ACC112 (cell line): ENCODE measurements around the gene A4GALT.

Source experiments
- H2AFZ ChIP-seq: fragments of 200-600 bp; sonication (generic); one replicate; pipeline ENCODE4 v1.6.0; 2017; ENCODE audit warnings: antibody characterized with exemption, low read length; ENCODE audit not compliant: unreplicated experiment
- H3K27ac ChIP-seq: fragments of 200-600 bp; sonication (generic); 2 replicates; pipeline ENCODE4 v1.5.1; 2014; ENCODE audit warnings: low read depth, mild to moderate bottlenecking, antibody characterized with exemption, low read length, moderate library complexity
- H3K27me3 ChIP-seq: fragments of 200-600 bp; sonication (generic); 2 replicates; pipeline ENCODE4 v1.6.1; 2014; ENCODE audit warnings: mild to moderate bottlenecking, antibody characterized with exemption, low read length, moderate library complexity, mixed read lengths; ENCODE audit not compliant: insufficient read depth
- H3K36me3 ChIP-seq: fragments of 200-600 bp; sonication (generic); 2 replicates; pipeline ENCODE4 v1.6.1; 2016; ENCODE audit warnings: mild to moderate bottlenecking, antibody characterized with exemption, low read length, moderate library complexity, mixed read lengths; ENCODE audit not compliant: insufficient read depth
- H3K4me1 ChIP-seq: fragments of 200-600 bp; sonication (generic); one replicate; pipeline ENCODE4 v1.6.1; 2016; ENCODE audit warnings: low read length, mixed read lengths; ENCODE audit not compliant: insufficient read depth, unreplicated experiment, control insufficient read depth
- H3K4me3 ChIP-seq: fragments of 200-600 bp; sonication (generic); 2 replicates; pipeline ENCODE4 v1.5.1; 2014; ENCODE audit warnings: mild to moderate bottlenecking, low read depth, low read length
- H3K79me2 ChIP-seq: fragments of 200-600 bp; sonication (generic); one replicate; pipeline ENCODE4 v1.6.0; 2016; ENCODE audit warnings: low read length; ENCODE audit not compliant: control insufficient read depth, unreplicated experiment, insufficient read depth

The A4GALT gene

DNA sequence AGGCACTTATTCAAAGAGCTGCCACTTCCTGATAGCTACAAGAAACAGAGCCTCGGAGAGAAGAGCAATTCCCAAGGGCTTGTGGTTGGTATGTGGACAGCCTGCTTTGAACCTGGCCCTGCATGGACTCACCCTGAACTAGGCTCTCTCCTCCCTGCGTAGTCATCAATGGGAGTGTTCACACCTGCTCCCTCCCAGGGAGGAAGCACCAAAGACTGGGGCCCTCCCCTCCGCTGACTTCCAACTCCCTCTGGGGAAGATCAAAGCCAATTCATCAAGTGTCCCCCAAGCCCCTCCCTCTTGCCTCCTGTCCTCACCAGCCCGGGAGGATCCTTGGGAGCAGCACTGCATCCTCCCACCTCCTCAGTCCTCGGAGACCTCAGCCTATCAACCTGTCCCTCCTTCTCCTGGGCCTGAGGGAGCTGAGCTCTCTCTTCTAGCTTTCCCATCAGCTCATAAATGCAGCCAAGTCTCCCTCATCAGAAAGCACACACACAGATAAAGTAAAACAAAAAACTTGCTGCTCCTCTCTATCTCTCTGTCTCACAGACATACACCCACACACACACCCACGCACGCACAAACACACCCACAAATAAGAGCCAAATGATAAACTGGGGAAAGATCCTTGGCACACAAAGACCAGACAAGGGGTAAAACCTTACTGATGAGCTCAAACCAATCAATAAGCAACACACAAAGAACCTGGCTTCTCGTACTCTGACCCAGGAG is 3.3 kb downstream of the A4GALT start:
- H3K27ac ChIP-seq = no peak overlapping the region
- H2AFZ ChIP-seq = no peak overlapping the region
- H3K36me3 ChIP-seq = no peaks in the 10 kb centered on the region
- peaks cover 13% of the 10 kb centered on the region for H3K4me1 ChIP-seq
- H3K27me3 ChIP-seq = no peaks in the 10 kb centered on the region
- H3K4me3 ChIP-seq = no peak overlapping the region
- H3K79me2 ChIP-seq = peaks cover 6% of the 10 kb centered on the region

DNA sequence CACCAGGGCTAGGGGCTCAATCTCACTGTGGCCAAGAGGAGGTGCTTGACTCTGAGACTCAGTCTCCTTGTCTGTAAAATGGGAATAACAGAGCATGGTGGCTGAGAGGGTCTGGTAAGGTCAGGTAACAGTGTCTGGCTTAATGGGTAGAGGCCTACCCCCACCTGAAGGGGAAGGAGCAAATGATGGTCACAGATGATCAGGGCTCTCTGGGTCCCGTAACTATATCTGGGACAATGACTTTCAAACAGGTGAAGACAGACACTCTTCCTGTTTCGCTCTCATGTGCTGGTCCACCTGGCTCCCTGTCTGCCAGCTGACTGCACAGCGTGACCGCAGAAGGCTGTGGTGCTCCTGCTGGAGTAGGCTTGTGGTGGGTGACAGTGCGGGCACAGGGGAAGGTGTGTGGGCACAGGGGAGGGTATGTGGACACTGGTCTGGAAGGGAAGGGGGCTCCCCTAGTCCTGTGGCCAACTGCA is 4.0 kb downstream of the A4GALT start:
- H3K27ac ChIP-seq = no peak overlapping the region
- peaks cover 6% of the 10 kb centered on the region for H3K79me2 ChIP-seq
- H3K27me3 ChIP-seq = no peaks in the 10 kb centered on the region
- H2AFZ ChIP-seq = no peak overlapping the region
- H3K36me3 ChIP-seq = no peaks in the 10 kb centered on the region
- H3K4me1 ChIP-seq = peaks cover 13% of the 10 kb centered on the region
- H3K4me3 ChIP-seq = no peak overlapping the region

DNA sequence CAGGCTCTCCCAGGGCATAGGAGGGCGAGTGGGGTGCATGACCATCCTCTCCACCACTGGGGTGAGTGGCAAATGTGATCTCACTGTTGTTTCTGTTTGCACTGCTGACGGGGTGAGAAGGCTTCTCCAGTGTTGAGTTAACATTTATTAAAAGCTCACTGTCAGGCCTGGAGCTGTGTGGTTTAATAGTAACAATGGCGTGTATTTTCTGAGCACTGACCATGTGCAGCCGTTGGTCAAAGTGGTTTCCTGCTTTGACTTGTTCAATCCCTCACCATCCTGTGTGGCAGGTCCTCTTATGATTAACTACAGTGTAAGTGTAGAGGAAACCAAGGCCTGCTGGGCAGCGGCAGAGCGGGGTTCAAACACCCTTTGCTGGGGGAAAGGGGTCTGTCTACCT is 4.4 kb downstream of the A4GALT start:
- H3K27me3 ChIP-seq = no peaks in the 10 kb centered on the region
- H2AFZ ChIP-seq = no peak overlapping the region
- H3K36me3 ChIP-seq = no peaks in the 10 kb centered on the region
- H3K27ac ChIP-seq = no peak overlapping the region
- H3K4me3 ChIP-seq = no peak overlapping the region
- H3K79me2 ChIP-seq = peaks cover 6% of the 10 kb centered on the region
- H3K4me1 ChIP-seq = peaks cover 13% of the 10 kb centered on the region

DNA sequence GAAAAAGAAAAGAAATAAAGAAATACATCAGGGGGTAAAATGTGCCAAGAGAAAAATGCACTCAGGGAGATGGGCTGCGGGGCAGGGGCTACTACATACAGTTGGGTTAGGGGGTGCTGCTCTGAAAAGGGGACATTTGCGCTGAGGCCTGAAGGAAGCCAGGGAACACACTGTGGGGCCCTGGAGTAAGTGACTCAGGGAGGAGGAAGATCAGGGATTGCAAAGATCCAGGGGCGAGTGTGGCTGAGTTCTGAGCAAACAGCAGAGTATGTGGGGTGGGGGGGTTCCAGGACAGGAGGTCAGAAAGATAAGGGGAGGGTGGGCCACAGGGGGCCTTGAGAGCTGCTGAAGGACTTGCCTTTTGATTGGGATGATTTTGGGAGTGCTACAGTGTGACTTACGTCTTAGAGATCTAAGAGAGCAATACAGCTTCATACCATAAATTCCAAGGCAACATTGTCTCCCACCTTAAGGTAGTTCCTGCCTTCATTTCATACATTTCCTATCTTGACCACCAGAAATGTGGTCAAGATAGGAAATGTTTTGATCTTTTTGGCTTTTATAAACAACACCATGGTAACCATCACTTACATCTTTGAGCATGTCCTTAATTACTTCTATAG is 5.8 kb downstream of the A4GALT start:
- H3K27me3 ChIP-seq = no peaks in the 10 kb centered on the region
- peaks cover 13% of the 10 kb centered on the region for H3K4me1 ChIP-seq
- no peaks in the 10 kb centered on the region for H3K36me3 ChIP-seq
- H2AFZ ChIP-seq = no peak overlapping the region
- no peak overlapping the region for H3K27ac ChIP-seq
- H3K79me2 ChIP-seq = peaks cover 6% of the 10 kb centered on the region
- H3K4me3 ChIP-seq = no peak overlapping the region

DNA sequence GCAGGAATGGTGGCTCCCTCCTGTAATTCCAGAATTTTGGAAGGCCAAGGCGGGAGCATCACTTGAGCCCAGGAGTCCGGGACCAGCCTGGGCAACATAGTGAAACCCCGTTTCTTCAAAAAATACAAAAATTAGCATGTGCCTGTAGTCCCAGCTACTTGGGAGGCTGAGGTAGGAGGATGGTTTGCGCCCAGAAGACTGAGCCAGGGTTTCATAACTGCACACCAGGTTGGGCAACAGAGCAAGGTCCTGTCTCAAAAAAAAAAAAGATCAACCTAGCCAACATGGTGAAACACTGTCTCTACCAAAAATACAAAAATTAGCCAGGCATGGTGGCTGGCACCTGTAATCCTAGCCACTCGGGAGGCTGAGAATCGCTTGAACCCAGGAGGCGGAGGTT is 6.4 kb downstream of the A4GALT start:
- H3K4me1 ChIP-seq = peaks cover 13% of the 10 kb centered on the region
- peaks cover 6% of the 10 kb centered on the region for H3K79me2 ChIP-seq
- no peaks in the 10 kb centered on the region for H3K27me3 ChIP-seq
- no peaks in the 10 kb centered on the region for H3K36me3 ChIP-seq
- no peak overlapping the region for H3K4me3 ChIP-seq
- H2AFZ ChIP-seq = no peak overlapping the region
- no peak overlapping the region for H3K27ac ChIP-seq

DNA sequence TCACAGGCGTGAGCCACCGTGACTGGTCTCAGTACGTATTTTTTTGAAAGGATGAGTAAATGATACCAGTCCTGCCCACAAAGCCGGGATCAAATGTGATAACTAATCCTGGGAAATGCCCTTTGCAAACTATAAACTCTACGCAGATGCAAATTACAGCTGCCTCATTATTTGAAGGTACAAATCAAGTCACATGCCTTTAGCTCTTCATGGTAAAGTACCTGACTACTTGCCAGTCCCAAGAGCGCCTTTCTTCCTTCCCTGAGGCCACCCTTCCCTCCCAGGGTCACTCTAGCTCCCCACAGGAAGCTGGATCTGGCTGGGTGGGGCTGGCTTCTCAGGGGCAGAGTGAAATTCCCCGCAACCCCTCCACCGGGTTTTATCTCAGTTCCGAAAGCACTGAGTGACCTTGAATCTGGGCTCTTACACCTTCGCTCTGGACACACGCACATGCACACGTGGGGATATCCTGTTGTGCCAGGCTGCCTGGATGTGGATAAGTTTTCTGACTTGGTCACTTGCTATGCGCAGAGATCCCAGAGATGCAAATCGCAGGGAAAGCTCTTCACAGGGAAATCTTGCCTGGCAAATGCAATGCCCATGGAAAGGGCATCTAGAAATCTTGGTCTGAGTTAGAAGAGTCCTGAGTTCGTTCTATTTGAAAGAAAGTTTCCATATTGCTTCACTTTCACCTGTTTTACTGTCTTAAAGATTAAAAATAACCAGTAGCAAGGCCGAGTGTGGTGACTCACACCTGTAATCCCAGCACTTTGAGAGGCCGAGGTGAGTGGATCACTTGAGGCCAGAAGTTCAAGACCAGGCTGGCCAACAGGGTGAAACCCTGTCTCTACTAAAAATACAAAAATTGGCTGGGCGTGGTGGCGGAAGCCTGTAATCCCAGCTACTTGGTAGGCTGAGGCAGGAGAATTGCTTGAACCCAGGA is 8.5 kb downstream of the A4GALT start:
- H3K27me3 ChIP-seq = no peaks in the 10 kb centered on the region
- H3K79me2 ChIP-seq = peaks cover 6% of the 10 kb centered on the region
- no peak overlapping the region for H2AFZ ChIP-seq
- H3K4me1 ChIP-seq = peaks cover 5% of the 10 kb centered on the region
- no peak overlapping the region; the same call in 1 of the 2 replicates for H3K27ac ChIP-seq
- H3K36me3 ChIP-seq = no peaks in the 10 kb centered on the region
- H3K4me3 ChIP-seq = no peak overlapping the region

DNA sequence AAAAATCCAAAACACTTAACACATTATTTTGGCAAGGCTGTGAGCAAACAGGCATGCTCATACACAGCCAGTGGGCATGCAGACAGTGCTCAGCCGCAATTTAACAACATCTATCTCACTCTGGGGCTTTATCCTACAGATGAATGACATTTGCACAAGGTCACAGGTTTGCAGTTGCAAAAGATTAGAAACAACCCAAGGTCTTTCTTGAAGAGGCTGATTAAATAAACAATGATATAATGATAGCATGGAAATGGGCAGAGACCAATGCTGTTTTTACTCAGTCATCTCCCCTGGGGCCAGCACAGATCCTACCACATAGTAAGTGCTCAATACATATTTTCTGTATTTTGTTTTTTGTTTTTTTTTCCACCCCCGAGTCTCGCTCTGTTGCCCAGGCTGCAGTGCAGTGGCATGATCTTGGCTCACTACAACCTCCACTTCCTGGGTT is 9.4 kb downstream of the A4GALT start:
- no peaks in the 10 kb centered on the region for H3K79me2 ChIP-seq

DNA sequence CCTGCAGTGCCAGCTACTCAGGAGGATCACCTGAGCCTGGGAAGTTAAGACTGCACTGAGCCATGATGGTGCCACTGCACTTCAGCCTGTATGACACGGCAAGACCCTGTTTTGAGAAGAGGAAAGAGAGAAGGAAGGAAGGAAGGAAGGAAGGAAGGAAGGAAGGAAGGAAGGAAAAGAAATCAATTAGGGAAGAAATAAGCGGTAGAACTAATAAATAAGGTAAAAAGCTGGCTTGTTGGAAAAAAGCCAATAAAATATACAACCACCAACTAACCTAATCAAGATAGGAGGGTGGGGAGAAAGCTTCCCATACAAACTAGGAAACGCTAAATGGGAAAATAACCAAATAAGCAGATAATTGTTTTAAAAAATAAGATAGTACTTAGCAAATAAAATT is 12.3 kb downstream of the A4GALT start:
- H3K4me3 ChIP-seq = no peak overlapping the region
- H3K36me3 ChIP-seq = no peaks in the 10 kb centered on the region
- no peak overlapping the region for H2AFZ ChIP-seq
- no peaks in the 10 kb centered on the region for H3K27me3 ChIP-seq
- H3K27ac ChIP-seq = no peak overlapping the region
- H3K79me2 ChIP-seq = no peaks in the 10 kb centered on the region
- H3K4me1 ChIP-seq = no peaks in the 10 kb centered on the region

More for the DNA sequence above, 9.4 kb downstream of the A4GALT start:
- H2AFZ ChIP-seq = no peak overlapping the region
- H3K36me3 ChIP-seq = no peaks in the 10 kb centered on the region
- no peaks in the 10 kb centered on the region for H3K4me1 ChIP-seq
- no peak overlapping the region; the same call in 1 of the 2 replicates for H3K27ac ChIP-seq
- H3K27me3 ChIP-seq = no peaks in the 10 kb centered on the region
- H3K4me3 ChIP-seq = no peak overlapping the region

DNA sequence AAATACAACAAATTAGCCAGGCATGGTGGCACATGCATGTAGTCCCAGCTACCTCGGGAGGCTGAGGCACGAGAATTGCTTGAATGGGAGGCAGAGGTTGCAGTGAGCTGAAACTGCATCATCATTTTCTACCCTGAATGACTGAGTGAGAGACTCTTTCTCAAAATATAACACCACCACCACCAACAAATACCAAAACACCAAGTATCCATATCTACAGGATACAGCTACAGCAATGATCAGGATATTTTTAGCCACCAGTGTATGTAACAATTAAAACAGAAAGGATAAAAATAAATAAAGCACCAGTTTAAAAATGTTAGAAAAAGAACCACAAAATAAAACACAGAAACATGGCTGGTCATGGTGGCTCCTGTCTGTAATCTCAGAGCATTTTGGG is 13.2 kb downstream of the A4GALT start:
- no peaks in the 10 kb centered on the region for H3K4me1 ChIP-seq
- no peaks in the 10 kb centered on the region for H3K27me3 ChIP-seq
- no peak overlapping the region for H3K27ac ChIP-seq
- no peaks in the 10 kb centered on the region for H3K79me2 ChIP-seq
- no peaks in the 10 kb centered on the region for H3K36me3 ChIP-seq
- no peak overlapping the region for H2AFZ ChIP-seq
- no peak overlapping the region for H3K4me3 ChIP-seq

DNA sequence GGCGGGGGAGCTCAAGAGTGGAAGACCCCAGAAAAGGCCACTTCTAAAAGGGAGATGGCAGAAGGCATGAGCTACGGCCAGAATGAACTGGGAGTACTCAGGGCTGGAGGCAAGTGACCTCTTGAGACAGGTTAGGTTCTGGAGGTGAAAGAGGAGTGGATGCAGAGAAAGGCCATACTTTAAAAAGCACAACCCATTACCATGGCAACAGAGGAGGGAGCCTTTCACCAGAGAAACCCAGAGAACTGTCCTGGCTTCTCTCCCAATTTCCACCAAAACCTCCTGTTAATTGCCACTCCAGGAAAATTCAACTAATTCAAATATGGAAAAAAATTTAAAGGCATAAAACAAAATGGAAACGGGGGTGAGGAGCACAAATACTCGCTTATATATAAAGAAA is 15.8 kb downstream of the A4GALT start:
- Histone ChIP-seq H2AFZ (no peak overlapping the region), H3K4me1 (no peaks in the 10 kb centered on the region), H3K27ac (no peak overlapping the region), H3K79me2 (no peaks in the 10 kb centered on the region), H3K36me3 (no peaks in the 10 kb centered on the region), H3K4me3 (no peak overlapping the region), H3K27me3 (no peaks in the 10 kb centered on the region)
